ENCODE results near the gene RPS15A.
"Not testable (repeated sequence)": the region's sequence is repeated elsewhere in the genome, so short reads cannot be mapped to it uniquely, and the experiment has no call there.

Gene RPS15A

GRCh38 chr16:18759598-18760520 lies 30.3 kb downstream of the RPS15A start:
- intact Hi-C loops (cut with DNase I), result not testable (repeated sequence)
- DNase-seq, result peak in 9 of 10 donors; percentile 11 to 89 (median 48)

GRCh38 chr16:18757960-18758660 lies 32.0 kb downstream of the RPS15A start:
- intact Hi-C loops (cut with DNase I); DNase-seq: not testable (repeated sequence)

- intact Hi-C loops (cut with DNase I); DNase-seq: not testable (repeated sequence)
These were observed 33.5 kb downstream of the RPS15A start for GRCh38 chr16:18756639-18757038.

- DNase-seq; intact Hi-C loops (cut with DNase I): not testable (repeated sequence)
These were observed 47.3 kb downstream of the RPS15A start for GRCh38 chr16:18742870-18743269.

- intact Hi-C loops (cut with DNase I), result not testable (repeated sequence)
- peak in 8 of 10 donors; percentile 12 to 88 (median 42) for DNase-seq
These were observed 50.1 kb downstream of the RPS15A start for GRCh38 chr16:18740027-18740426.

GRCh38 chr16:18738768-18739167 lies 51.4 kb downstream of the RPS15A start:
- DNase-seq; intact Hi-C loops (cut with DNase I): not testable (repeated sequence)

GRCh38 chr16:18734279-18734678 lies 55.9 kb downstream of the RPS15A start:
- intact Hi-C loops (cut with DNase I), result not testable (repeated sequence)
- peak in 1 of 10 donors; percentile 45 for DNase-seq
